ENCODE data around the gene TXNDC5.

GRCh38 chr6:7879579-7879978, 31.0 kb downstream of the TXNDC5 start:
- TF ChIP-seq POLR2A (IDR thresholded peaks at IDR 0.05), result no peak
- TF ChIP-seq, protein P1, sequence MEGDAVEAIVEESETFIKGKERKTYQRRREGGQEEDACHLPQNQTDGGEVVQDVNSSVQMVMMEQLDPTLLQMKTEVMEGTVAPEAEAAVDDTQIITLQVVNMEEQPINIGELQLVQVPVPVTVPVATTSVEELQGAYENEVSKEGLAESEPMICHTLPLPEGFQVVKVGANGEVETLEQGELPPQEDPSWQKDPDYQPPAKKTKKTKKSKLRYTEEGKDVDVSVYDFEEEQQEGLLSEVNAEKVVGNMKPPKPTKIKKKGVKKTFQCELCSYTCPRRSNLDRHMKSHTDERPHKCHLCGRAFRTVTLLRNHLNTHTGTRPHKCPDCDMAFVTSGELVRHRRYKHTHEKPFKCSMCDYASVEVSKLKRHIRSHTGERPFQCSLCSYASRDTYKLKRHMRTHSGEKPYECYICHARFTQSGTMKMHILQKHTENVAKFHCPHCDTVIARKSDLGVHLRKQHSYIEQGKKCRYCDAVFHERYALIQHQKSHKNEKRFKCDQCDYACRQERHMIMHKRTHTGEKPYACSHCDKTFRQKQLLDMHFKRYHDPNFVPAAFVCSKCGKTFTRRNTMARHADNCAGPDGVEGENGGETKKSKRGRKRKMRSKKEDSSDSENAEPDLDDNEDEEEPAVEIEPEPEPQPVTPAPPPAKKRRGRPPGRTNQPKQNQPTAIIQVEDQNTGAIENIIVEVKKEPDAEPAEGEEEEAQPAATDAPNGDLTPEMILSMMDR (IDR thresholded peaks at IDR 0.05), result no peak
- no peak for TF ChIP-seq POLR2AphosphoS5 (IDR thresholded peaks at IDR 0.05)
